Measurements from ENCODE around the gene TCP10L. TPM values are rescaled to one million over a fixed set of nuclear protein-coding genes. Genes with fewer than 3 reads are reported as not detected.

Gene TCP10L
- total and polyA plus RNA-seq, 2 of the 4 experiments (the other 2 are of a cell fraction), result 0.09 TPM; not detected in 1

DNA sequence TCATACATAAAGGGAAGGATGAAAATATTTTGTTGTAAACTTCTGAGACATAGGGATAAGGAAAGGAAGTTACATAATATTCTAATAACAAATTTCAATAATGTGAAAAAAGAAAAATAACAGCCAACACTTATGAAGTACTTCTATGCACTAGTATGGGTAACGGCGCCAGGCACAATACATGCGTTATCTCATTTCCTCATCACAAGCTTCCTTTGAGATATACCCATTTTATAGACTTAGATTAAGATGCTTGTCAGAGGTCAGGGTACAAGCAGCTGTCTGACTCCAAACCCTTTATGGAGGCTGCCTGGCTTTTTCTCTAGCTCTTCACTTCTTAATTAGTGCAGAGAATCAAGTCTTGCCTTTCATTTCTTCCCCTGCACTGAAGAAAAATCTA lies 41.3 kb downstream of the TCP10L start:
- Histone ChIP-seq H3K14ac (replicated peaks; ENCODE audit: low read depth, low read length) (no peak overlapping the region), H3K23ac (ENCODE audit: low read depth, low read length) (no peak overlapping the region), H3K27me3 (ENCODE audit: control insufficient read depth, insufficient read depth, low read length) (0 out of 2 replicates have a peak, but pooled peaks cover 2% of the 10 kb centered on the region), H2AFZ (replicated peaks; ENCODE audit: low read length, poor library complexity) (no peak overlapping the region), H3K4me2 (ENCODE audit: low read depth, low read length) (no peak overlapping the region), H3K36me3 (ENCODE audit: control insufficient read depth, insufficient read depth, low read length) (no peaks in the 10 kb centered on the region), H2BK120ac (ENCODE audit: low read depth, low read length) (no peak overlapping the region), H2BK15ac (ENCODE audit: low read depth, low read length) (no peak overlapping the region), H3K27ac (ENCODE audit: insufficient read depth, low read length) (no peak overlapping the region), H2BK20ac (ENCODE audit: low read depth, low read length) (no peak overlapping the region), H3K18ac (ENCODE audit: low read depth, low read length) (no peak overlapping the region), H2AK9ac (replicated peaks; ENCODE audit: low read depth, low read length, poor library complexity) (no peak overlapping the region), H2AK5ac (ENCODE audit: low read depth, low read length) (no peak overlapping the region), H3K4ac (ENCODE audit: low read depth, low read length) (no peak overlapping the region), H2BK5ac (ENCODE audit: low read depth, low read length, poor library complexity, severe bottlenecking) (no peak overlapping the region), H4K8ac (ENCODE audit: low read depth in 2 of 2, low read length in 2 of 2) (no peak overlapping the region), H3K9me1 (ENCODE audit: insufficient read depth, low read length) (no peaks in the 10 kb centered on the region; the same call in 1 of the 2 replicates), H3K9ac (ENCODE audit: low read depth, low read length) (no peak overlapping the region), H4K91ac (ENCODE audit: insufficient read depth, low read depth, low read length) (no peak overlapping the region), H3K79me1 (ENCODE audit: low read depth in 1 of 2, low read length in 2 of 2) (no peaks in the 10 kb centered on the region), H3K4me1 (ENCODE audit: control insufficient read depth, insufficient read depth, low read length) (no peaks in the 10 kb centered on the region), H4K5ac (ENCODE audit: low read depth, low read length) (no peak overlapping the region), H3K56ac (ENCODE audit: extremely low read depth, insufficient read depth, low read length) (no peak overlapping the region), H3K9me3 (ENCODE audit: control insufficient read depth, insufficient read depth, low read length) (no peaks in the 10 kb centered on the region), H4K20me1 (ENCODE audit: insufficient read depth, low read length) (no peaks in the 10 kb centered on the region), H3K4me3 (ENCODE audit: insufficient read depth, low read depth, low read length) (no peak overlapping the region)
- POLR2A ChIA-PET (ENCODE audit: unreplicated experiment), result no interaction called here
- WGBS, 2 experiments (ENCODE audit: extremely low coverage in 2 of 2, insufficient read length in 1 of 2), result no CpG with 5 or more reads among the region's 3 CpGs
- in situ Hi-C loops (cut with MboI; ENCODE audit: low sequenced_read_pairs) (no loop called here), intact Hi-C loops (cut with micrococcal nuclease) (no loop called here), dilution Hi-C loops (cut with HindIII; ENCODE audit: low sequenced_read_pairs, unreplicated experiment) (no loop called here)
- ATAC-seq (ENCODE audit: low read depth) (no peak), DNase-seq (no peak)
- no TSS peak for BruUV-seq (replicated peaks)
- TF ChIP-seq POLR2A (IDR thresholded peaks at IDR 0.05; ENCODE audit: low read depth, low read length) (no peak), NFE2L2 (IDR thresholded peaks at IDR 0.05; ENCODE audit: low read depth, low read length) (no peak), RAD21 (IDR thresholded peaks at IDR 0.05; ENCODE audit: low read length) (no peak), RCOR1 (IDR thresholded peaks at IDR 0.05; ENCODE audit: insufficient replicate concordance, low read length) (no peak), MAFK (IDR thresholded peaks at IDR 0.05; ENCODE audit: low read depth, low read length) (no peak), FOS (IDR thresholded peaks at IDR 0.05; ENCODE audit: low read depth, low read length) (no peak), SMC3 (IDR thresholded peaks at IDR 0.05; ENCODE audit: low read depth, low read length) (no peak), MXI1 (IDR thresholded peaks at IDR 0.05; ENCODE audit: borderline replicate concordance, low read depth, low read length) (no peak), CEBPB (IDR thresholded peaks at IDR 0.05; ENCODE audit: low read depth, low read length) (no peak), RFX5 (IDR thresholded peaks at IDR 0.05; ENCODE audit: low read depth, low read length) (no peak), MAZ (IDR thresholded peaks at IDR 0.05; ENCODE audit: borderline replicate concordance, low read depth, low read length) (no peak), BHLHE40 (IDR thresholded peaks at IDR 0.05; ENCODE audit: low read depth, low read length) (no peak), CHD1 (IDR thresholded peaks at IDR 0.05; ENCODE audit: low read depth, low read length) (no peak)
- TF ChIP-seq, protein P1, sequence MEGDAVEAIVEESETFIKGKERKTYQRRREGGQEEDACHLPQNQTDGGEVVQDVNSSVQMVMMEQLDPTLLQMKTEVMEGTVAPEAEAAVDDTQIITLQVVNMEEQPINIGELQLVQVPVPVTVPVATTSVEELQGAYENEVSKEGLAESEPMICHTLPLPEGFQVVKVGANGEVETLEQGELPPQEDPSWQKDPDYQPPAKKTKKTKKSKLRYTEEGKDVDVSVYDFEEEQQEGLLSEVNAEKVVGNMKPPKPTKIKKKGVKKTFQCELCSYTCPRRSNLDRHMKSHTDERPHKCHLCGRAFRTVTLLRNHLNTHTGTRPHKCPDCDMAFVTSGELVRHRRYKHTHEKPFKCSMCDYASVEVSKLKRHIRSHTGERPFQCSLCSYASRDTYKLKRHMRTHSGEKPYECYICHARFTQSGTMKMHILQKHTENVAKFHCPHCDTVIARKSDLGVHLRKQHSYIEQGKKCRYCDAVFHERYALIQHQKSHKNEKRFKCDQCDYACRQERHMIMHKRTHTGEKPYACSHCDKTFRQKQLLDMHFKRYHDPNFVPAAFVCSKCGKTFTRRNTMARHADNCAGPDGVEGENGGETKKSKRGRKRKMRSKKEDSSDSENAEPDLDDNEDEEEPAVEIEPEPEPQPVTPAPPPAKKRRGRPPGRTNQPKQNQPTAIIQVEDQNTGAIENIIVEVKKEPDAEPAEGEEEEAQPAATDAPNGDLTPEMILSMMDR (conservative IDR thresholded peaks at IDR 0.05; ENCODE audit: low read depth, low read length), result no peak
- TF ChIP-seq, protein P2, sequence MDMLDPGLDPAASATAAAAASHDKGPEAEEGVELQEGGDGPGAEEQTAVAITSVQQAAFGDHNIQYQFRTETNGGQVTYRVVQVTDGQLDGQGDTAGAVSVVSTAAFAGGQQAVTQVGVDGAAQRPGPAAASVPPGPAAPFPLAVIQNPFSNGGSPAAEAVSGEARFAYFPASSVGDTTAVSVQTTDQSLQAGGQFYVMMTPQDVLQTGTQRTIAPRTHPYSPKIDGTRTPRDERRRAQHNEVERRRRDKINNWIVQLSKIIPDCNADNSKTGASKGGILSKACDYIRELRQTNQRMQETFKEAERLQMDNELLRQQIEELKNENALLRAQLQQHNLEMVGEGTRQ (IDR thresholded peaks at IDR 0.05; ENCODE audit: low read depth, low read length), result no peak
- TF ChIP-seq, protein P3, sequence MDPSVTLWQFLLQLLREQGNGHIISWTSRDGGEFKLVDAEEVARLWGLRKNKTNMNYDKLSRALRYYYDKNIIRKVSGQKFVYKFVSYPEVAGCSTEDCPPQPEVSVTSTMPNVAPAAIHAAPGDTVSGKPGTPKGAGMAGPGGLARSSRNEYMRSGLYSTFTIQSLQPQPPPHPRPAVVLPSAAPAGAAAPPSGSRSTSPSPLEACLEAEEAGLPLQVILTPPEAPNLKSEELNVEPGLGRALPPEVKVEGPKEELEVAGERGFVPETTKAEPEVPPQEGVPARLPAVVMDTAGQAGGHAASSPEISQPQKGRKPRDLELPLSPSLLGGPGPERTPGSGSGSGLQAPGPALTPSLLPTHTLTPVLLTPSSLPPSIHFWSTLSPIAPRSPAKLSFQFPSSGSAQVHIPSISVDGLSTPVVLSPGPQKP (IDR thresholded peaks at IDR 0.05; ENCODE audit: borderline replicate concordance, low read depth, low read length), result no peak
- CTCF ChIA-PET, result interaction anchor here (0.6 kb wide), 1 partner anchor 117 kb away, joined by 4 read pairs; no protein-coding TSS in a partner anchor

Measured in IMR-90 (cell line).